Upper lobe of left lung (tissue), 6 donors: Measurements from ENCODE around the gene ART3. TPM values are rescaled to one million over a fixed set of nuclear protein-coding genes. Genes with fewer than 3 reads are reported as not detected.
A peak's percentile ranks its signal among the peaks of the same experiment; 100 is the strongest.

Experiments used
- ATAC-seq, 2 donors: fragments of 200-7000 bp; cut with Tn5 transposase; one replicate each; pipeline ENCODE4 v1.9.1; 2022; ENCODE audit warnings: mild to moderate bottlenecking in 2 of 2, moderate library complexity in 2 of 2; ENCODE audit not compliant: low FRiP score in 2 of 2
- DNase-seq, 2 donors: peaks; one replicate each; pipeline ENCODE4 v3.0.0-alpha.2; 2019 to 2020
- H3K27ac ChIP-seq, 4 donors: fragments of 200-600 bp; sonication (generic); one replicate each; pipeline ENCODE4 v1.5.1; 2016 to 2019
- H3K27me3 ChIP-seq, 4 donors: fragments of 200-600 bp; sonication (generic); one replicate each; pipeline ENCODE4 v1.5.1; 2017 to 2019
- H3K36me3 ChIP-seq, 4 donors: fragments of 200-600 bp; sonication (generic); one replicate each; pipeline ENCODE4 v1.5.1; 2016 to 2019
- H3K4me1 ChIP-seq, 4 donors: fragments of 200-600 bp; sonication (generic); one replicate each; pipeline ENCODE4 v1.5.1; 2018 to 2019
- H3K4me3 ChIP-seq, 4 donors: fragments of 200-600 bp; sonication (generic); one replicate each; pipeline ENCODE4 v1.5.1; 2017 to 2019; ENCODE audit warnings: mild to moderate bottlenecking in 2 of 4, moderate library complexity in 1 of 4
- H3K9me3 ChIP-seq, 4 donors: fragments of 200-600 bp; sonication (generic); one replicate each; pipeline ENCODE4 v1.5.1; 2018 to 2019
- EP300 ChIP-seq, 4 donors: sonication (generic); formaldehyde crosslinking; IDR thresholded peaks; one replicate each; pipeline ENCODE4 v1.5.1; 2017; ENCODE audit warnings: antibody characterized with exemption in 4 of 4, control low read depth in 2 of 4
- POLR2A ChIP-seq, 4 donors: fragments of 450-650 bp; IDR thresholded peaks; one replicate each; pipeline ENCODE4 v1.5.1; 2016 to 2017; ENCODE audit warnings: antibody characterized with exemption in 4 of 4, mild to moderate bottlenecking in 2 of 4
- POLR2AphosphoS5 ChIP-seq, 2 donors: sonication (generic); formaldehyde crosslinking; IDR thresholded peaks; one replicate each; pipeline ENCODE4 v1.5.1; 2017; ENCODE audit warnings: antibody characterized with exemption in 2 of 2
- whole genome bisulfite sequencing, 2 donors: methylation state at CpG; one replicate each; pipeline ENCODE4 v1.1.5; 2017 to 2018; 5-methylcytosine and 5-hydroxymethylcytosine counted together
- total RNA-seq, 6 donors: library from RNA; depleted of rRNA in 4 of 6; stranded (reverse); fragments of >200 nt in 4 of 6; gene quantifications; one replicate each; pipeline versions ENCODE4 v1.1.0 to v1.2.1, GENCODE V29; 2016 to 2021
- TF ChIP-seq, protein P1 (sequence below), 6 experiments: fragments of 450-650 bp in 4 of 6; fragments of 200-600 bp in 2 of 6; sonication (generic) in 2 of 6; IDR thresholded peaks; one replicate each; pipeline ENCODE4 v1.5.1; 2016 to 2019; ENCODE audit warnings: antibody characterized with exemption in 6 of 6
- donor health status: DM: no; HTN: no; CAD: no; lungs with moderate emphysema.
- donor health status: DM: no; HTN: yes; CAD: no; lungs with severe emphysema.

ART3 gene
- total RNA-seq, 6 donors from 2014 or later = 0.55 TPM; not detected in 5

DNA sequence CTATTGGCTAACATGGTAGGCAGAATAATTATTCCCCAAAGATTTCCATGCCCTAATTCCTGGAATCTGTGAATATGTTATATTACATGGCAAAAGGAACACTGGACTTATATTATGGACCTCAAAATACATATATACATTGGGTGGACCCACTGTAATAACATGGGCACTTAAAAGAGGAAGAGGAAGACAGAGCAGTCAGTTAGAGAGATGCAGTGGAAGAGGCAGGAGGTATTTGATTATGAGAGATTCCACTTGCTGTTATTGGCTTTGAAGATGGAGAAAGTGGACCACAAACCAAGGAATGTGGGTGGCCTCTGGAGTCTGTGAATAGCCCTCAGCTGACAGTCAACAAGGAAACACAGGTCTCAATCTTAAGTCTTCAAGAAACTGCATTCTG lies 14.0 kb upstream of the ART3 start:
- no peaks in the 10 kb centered on the region for H3K9me3 ChIP-seq
- TF ChIP-seq, protein P1, sequence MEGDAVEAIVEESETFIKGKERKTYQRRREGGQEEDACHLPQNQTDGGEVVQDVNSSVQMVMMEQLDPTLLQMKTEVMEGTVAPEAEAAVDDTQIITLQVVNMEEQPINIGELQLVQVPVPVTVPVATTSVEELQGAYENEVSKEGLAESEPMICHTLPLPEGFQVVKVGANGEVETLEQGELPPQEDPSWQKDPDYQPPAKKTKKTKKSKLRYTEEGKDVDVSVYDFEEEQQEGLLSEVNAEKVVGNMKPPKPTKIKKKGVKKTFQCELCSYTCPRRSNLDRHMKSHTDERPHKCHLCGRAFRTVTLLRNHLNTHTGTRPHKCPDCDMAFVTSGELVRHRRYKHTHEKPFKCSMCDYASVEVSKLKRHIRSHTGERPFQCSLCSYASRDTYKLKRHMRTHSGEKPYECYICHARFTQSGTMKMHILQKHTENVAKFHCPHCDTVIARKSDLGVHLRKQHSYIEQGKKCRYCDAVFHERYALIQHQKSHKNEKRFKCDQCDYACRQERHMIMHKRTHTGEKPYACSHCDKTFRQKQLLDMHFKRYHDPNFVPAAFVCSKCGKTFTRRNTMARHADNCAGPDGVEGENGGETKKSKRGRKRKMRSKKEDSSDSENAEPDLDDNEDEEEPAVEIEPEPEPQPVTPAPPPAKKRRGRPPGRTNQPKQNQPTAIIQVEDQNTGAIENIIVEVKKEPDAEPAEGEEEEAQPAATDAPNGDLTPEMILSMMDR (IDR thresholded peaks at IDR 0.05) = no peak
- TF ChIP-seq EP300 (IDR thresholded peaks at IDR 0.05) (no peak), POLR2A (IDR thresholded peaks at IDR 0.05) (no peak)
- no peak for ATAC-seq

DNA sequence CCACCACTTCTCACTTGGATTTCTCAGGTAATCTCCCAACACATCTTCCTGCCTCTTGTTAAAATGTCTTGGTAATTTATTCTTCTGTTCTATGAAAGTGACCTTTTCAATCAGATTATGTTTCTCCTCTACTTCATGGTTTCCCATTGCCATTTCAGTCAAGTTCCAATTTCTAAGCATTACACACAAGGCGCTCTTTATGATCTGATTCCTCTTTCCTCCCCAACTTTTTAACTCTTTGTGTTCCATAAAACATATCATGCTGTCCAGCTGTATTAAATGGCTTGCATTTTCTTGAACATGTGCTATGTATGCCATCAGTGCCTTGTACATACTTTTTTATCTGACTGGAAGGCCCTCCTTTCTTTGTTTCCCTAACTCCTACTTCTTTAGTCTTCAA lies 13.1 kb upstream of the ART3 start:
- 54 to 60% methylated on average over 1 of the region's 1 CpG for WGBS, 2 donors
- Histone ChIP-seq H3K4me3 (no peak overlapping the region), H3K9me3 (no peaks in the 10 kb centered on the region), H3K4me1 (no peaks in the 10 kb centered on the region), H3K36me3 (no peaks in the 10 kb centered on the region), H3K27ac (no peak overlapping the region), H3K27me3 (no peaks in the 10 kb centered on the region)
- ATAC-seq = no peak
- TF ChIP-seq POLR2A (IDR thresholded peaks at IDR 0.05) (no peak), POLR2AphosphoS5 (IDR thresholded peaks at IDR 0.05) (no peak), EP300 (IDR thresholded peaks at IDR 0.05) (no peak)
- TF ChIP-seq, protein P1 (IDR thresholded peaks at IDR 0.05) = no peak
- DNase-seq = no peak

More for the DNA sequence above, 14.0 kb upstream of the ART3 start:
- no peak overlapping the region for H3K27ac ChIP-seq
- H3K27me3 ChIP-seq = no peaks in the 10 kb centered on the region
- no peaks in the 10 kb centered on the region for H3K4me1 ChIP-seq
- no peak for DNase-seq
- no peak overlapping the region for H3K4me3 ChIP-seq
- H3K36me3 ChIP-seq = no peaks in the 10 kb centered on the region

DNA sequence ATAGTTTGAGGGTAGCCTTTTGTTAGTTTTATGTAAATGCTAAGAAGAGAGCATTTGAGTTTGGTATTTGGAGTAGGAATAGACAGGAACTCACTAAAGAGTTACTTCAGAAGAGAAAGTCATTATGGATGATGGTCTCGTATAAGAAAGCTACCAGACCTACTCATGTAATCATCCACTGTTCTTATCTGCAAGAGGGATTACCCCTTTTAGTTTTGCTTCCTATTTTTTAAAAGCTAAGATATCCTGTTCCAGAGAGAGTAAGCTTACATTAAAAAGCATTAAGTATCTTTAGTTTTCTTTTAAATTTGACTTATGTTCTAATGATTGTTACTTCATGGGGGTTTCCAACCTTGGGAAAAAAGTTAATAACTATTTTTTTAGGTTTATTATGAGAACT lies 12.5 kb upstream of the ART3 start:
- no peak for TF ChIP-seq POLR2A (IDR thresholded peaks at IDR 0.05)
- TF ChIP-seq, protein P1 (IDR thresholded peaks at IDR 0.05) = no peak
- no peak for TF ChIP-seq POLR2AphosphoS5 (IDR thresholded peaks at IDR 0.05)
- WGBS, 2 donors = 25 to 56% methylated on average over 1 of the region's 1 CpG

DNA sequence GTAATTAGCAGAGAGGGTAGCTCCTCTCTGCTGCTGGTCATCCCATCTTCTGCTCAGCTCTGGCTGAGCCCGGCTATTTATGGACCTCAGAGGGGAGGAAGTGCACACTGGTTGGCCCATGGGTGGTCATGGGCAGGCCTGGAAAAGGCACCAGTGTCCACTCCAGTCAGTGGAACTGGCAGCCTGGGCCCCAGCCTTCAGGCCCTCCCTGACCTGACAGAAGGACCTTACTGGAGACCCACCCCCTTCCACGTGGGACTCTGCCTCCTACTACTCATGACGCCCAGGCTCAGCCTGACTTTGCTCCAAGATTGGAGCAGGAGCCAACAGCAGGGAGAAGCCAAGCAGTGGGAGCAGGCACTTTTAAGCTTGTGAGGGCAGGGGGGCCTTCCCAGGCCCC lies 8.0 kb upstream of the ART3 start:
- no peaks in the 10 kb centered on the region for H3K9me3 ChIP-seq
- no peaks in the 10 kb centered on the region for H3K36me3 ChIP-seq
- no peak overlapping the region for H3K27ac ChIP-seq
- ATAC-seq = no peak
- H3K4me3 ChIP-seq = no peak overlapping the region
- no peaks in the 10 kb centered on the region for H3K27me3 ChIP-seq
- DNase-seq = no peak
- WGBS, 2 donors = 83 to 100% methylated on average over 1 to 3 of the region's 3 CpGs
- H3K4me1 ChIP-seq = no peaks in the 10 kb centered on the region
- TF ChIP-seq POLR2AphosphoS5 (IDR thresholded peaks at IDR 0.05) (no peak), POLR2A (IDR thresholded peaks at IDR 0.05) (no peak), EP300 (IDR thresholded peaks at IDR 0.05) (no peak)
- TF ChIP-seq, protein P1 (IDR thresholded peaks at IDR 0.05) = no peak

More for the DNA sequence above, 12.5 kb upstream of the ART3 start:
- no peak for ATAC-seq
- H3K9me3 ChIP-seq = no peaks in the 10 kb centered on the region
- no peak for DNase-seq
- no peak overlapping the region for H3K4me3 ChIP-seq
- H3K27me3 ChIP-seq = no peaks in the 10 kb centered on the region
- H3K36me3 ChIP-seq = no peaks in the 10 kb centered on the region
- H3K27ac ChIP-seq = no peak overlapping the region
- no peaks in the 10 kb centered on the region for H3K4me1 ChIP-seq

DNA sequence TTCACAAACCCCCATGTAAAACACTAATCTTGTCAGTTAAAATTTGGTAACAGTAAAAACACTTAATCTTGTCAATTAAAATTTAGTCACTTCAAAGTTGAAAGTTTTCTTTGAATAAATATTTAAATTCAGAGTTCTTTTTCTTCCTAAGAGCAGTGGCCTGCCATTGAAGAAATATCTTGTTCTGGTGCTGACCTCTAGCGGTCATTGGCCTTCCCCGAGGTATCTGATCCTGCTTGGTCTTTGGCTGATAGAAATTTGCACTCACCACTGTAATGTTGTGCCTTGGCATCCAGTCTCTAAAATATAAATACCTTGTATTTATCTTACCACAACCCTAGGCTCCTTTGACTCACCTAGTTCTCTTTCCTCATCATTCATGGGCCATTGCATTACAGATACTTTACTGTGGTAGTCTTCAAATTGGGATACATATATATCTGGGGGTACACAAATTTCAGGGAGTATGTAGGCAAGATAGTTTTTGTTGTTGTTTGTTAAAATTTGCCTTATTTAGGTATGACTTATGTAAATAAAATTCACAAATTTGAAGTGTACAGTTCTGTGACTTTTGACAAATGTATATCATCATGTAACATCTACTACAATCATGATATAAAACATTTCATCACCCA lies 6.7 kb upstream of the ART3 start:
- no peak for TF ChIP-seq EP300 (IDR thresholded peaks at IDR 0.05)
- TF ChIP-seq POLR2A (IDR thresholded peaks at IDR 0.05) = no peak
- TF ChIP-seq POLR2AphosphoS5 (IDR thresholded peaks at IDR 0.05) = no peak
- TF ChIP-seq, protein P1 (IDR thresholded peaks at IDR 0.05) = peak; percentile 47 to 82 (median 70)
- DNase-seq (peak in 1 of 2 donors; percentile 69), ATAC-seq (peak; percentile 73 to 91)
- Histone ChIP-seq H3K4me1 (no peaks in the 10 kb centered on the region), H3K27me3 (no peaks in the 10 kb centered on the region), H3K4me3 (no peak overlapping the region), H3K27ac (no peak overlapping the region), H3K9me3 (no peaks in the 10 kb centered on the region), H3K36me3 (no peaks in the 10 kb centered on the region)
- WGBS, 2 donors = 0% methylated on average over 2 of the region's 2 CpGs
